Pons (tissue), 1 donor: ENCODE data around the gene PPP1R12B.
"Not testable (repeated sequence)": the region's sequence is repeated elsewhere in the genome, so short reads cannot be mapped to it uniquely, and the experiment has no call there.

Experiments used
- DNase-seq: peaks from one replicate; pipeline ENCODE4 v3.0.0-alpha.2; 2016; ENCODE audit warnings: low spot score

PPP1R12B gene

GRCh38 chr1:202483362-202483761, 134.9 kb downstream of the PPP1R12B start:
- not testable (repeated sequence) for DNase-seq

- DNase-seq = not testable (repeated sequence)
Measured at GRCh38 chr1:202484032-202484431, 135.5 kb downstream of the PPP1R12B start.

GRCh38 chr1:202484820-202485219, 136.3 kb downstream of the PPP1R12B start:
- not testable (repeated sequence) for DNase-seq

- not testable (repeated sequence) for DNase-seq
Measured at GRCh38 chr1:202488178-202488649, 139.7 kb downstream of the PPP1R12B start.

GRCh38 chr1:202489101-202489500, 140.6 kb downstream of the PPP1R12B start:
- DNase-seq = not testable (repeated sequence)

- DNase-seq = not testable (repeated sequence)
Measured at GRCh38 chr1:202493112-202493511, 144.6 kb downstream of the PPP1R12B start.

- no peak for DNase-seq
Measured at GRCh38 chr1:202498542-202498941, 150.0 kb downstream of the PPP1R12B start.

- DNase-seq = not testable (repeated sequence)
Measured at GRCh38 chr1:202499997-202500396, 151.5 kb downstream of the PPP1R12B start.

- peak; percentile 77 for DNase-seq
Measured at GRCh38 chr1:202501281-202501680, 152.8 kb downstream of the PPP1R12B start.

- DNase-seq = no peak
Measured at GRCh38 chr1:202505356-202505755, 156.9 kb downstream of the PPP1R12B start.

GRCh38 chr1:202505880-202506575, 157.5 kb downstream of the PPP1R12B start:
- peak; percentile 51 for DNase-seq

- not testable (repeated sequence) for DNase-seq
Measured at GRCh38 chr1:202508863-202509262, 160.4 kb downstream of the PPP1R12B start.

- DNase-seq = not testable (repeated sequence)
Measured at GRCh38 chr1:202513875-202514274, 165.4 kb downstream of the PPP1R12B start.

GRCh38 chr1:202516434-202516877, 168.0 kb downstream of the PPP1R12B start:
- no peak for DNase-seq

- not testable (repeated sequence) for DNase-seq
Measured at GRCh38 chr1:202517146-202517545, 168.6 kb downstream of the PPP1R12B start.

- not testable (repeated sequence) for DNase-seq
Measured at GRCh38 chr1:202518180-202518579, 169.7 kb downstream of the PPP1R12B start.

- DNase-seq = not testable (repeated sequence)
Measured at GRCh38 chr1:202518905-202519304, 170.4 kb downstream of the PPP1R12B start.

GRCh38 chr1:202520129-202520856, 171.8 kb downstream of the PPP1R12B start:
- DNase-seq = not testable (repeated sequence)

GRCh38 chr1:202520857-202521216, 172.3 kb downstream of the PPP1R12B start:
- DNase-seq = not testable (repeated sequence)

GRCh38 chr1:202521484-202521883, 173.0 kb downstream of the PPP1R12B start:
- DNase-seq = not testable (repeated sequence)

- no peak for DNase-seq
Measured at GRCh38 chr1:202521886-202522285, 173.4 kb downstream of the PPP1R12B start.

- not testable (repeated sequence) for DNase-seq
Measured at GRCh38 chr1:202526056-202526455, 177.6 kb downstream of the PPP1R12B start.
